HG02840 (cell line): ENCODE results near the gene GALM.
"Not testable (repeated sequence)": the region's sequence is repeated elsewhere in the genome, so short reads cannot be mapped to it uniquely, and the experiment has no call there.

Source experiments
- ATAC-seq: cut with Tn5 transposase; IDR thresholded peaks from one replicate; pipeline ENCODE4 v1.9.1; 2021; ENCODE audit warnings: mild to moderate bottlenecking, moderate library complexity, moderate number of reproducible peaks; ENCODE audit not compliant: unreplicated experiment, low FRiP score

The GALM gene

DNA sequence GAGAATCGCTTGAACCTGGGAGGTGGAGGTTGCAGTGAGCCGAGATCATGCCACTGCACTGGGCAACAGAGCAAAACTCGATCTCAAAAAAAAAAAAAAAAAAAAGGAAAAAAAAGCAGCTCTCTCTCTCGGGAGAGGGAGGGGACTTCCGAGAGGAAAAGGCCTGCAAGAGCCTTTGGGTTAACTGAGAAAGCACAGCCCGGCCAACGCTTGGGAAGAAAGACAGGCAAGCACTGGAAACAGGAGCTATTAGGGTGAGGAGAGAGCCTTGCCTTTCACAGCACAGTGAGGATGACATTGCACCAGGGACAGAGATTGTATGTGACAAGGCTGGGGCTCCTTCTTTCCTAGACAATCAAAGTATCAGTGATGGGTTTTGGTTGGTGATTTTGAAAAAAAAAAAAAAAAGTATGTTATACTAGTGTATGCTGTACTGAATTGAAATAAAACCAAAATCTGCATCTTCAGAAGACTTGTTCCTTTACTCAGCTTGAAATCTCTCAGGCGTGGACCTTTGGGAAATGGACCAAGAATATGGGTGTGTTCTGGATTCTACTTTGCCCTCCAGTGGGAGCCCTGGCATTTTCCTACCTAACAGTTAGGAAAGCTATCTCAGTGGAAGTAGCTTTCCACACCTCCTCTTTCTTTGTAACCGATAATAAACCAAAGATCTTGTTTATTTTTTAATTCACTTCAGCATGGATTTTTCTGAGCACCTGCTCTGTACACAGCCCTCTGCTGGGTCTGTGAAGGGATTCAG lies 68.6 kb downstream of the GALM start:
- no peak for ATAC-seq

DNA sequence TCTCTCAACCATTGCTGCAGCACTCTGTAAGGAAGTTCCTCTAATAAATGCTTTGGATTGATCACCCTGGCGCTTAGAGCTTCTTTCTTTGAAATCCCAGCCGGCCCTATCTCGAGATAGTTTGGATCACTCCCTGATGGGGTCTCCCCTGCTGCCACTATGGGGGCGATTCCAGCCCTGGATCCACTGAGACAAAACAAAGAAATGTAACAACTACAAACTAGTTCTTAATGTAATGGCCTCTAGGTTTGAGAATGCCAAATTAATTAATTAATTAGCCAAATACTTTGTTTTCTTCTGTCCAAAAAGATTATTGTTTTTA lies 70.0 kb downstream of the GALM start:
- ATAC-seq: no peak

DNA sequence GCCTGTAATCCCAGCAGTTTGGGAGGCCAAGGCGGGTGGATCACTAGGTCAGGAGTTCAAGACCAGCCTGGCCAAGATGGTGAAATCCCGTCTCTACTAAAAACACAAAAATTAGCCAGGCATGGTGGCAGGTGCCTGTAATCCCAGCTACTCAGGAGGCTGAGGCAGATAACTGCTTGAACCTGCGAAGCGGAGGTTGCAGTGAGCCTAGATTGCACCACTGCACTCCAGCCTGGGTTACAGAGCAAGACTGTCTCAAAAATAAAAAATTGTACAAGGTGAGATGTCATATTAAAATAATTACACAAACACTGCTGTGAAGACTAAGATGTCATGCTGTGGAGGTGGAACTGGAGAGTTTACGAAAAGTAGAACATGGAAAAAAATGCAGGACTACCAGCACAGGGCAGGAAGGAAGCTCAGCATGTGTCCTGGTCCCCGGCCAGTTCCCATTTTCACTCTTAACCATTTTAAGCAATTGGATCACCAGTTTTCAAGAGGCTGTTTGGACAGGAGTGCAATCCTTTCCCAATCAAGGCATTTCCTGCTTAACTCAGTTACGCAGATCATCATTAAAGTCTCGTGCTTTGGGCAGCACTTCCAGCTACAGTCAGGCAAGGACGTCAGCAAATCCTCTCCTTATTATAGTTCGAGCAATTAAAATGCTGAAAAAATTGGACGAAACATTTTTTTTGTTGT lies 71.2 kb downstream of the GALM start:
- not testable (repeated sequence) for ATAC-seq

DNA sequence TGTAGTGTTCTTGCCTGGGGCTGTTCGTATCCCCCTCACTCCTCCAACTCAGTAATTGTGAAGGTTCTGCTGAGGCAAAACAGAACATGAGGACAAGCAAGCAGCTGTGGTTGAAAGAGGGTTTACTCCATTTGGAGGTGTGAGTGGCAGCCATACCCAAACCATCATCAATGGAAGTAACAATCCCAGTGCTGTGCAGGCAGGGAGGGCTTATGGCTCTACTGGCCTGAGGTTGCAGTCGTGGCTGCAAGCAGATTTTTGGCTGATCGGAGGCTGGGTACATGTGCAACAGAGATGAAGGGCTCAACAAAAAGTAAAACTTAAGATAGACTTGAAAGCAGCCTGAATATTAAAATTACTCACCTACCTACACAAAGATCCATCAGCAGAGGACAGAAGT lies 72.0 kb downstream of the GALM start:
- no peak for ATAC-seq

DNA sequence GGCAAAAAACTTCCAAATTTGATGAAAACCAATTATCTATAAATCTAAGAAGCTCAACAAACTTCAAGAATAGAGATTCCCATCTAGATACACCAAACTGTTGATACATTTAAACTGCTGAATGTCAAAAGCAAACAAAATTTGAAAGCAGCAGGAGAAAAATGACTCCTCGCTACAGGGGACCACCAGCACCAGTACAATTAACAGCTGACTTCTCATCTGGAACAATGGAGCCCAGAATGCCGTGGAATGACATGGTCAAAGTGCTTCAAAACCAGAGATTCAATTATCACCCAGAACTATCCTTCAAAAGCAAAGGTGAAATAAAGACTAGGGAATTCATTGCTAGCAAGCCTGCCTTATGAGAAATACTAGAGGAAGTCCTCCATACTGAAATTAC lies 73.6 kb downstream of the GALM start:
- ATAC-seq: no peak

DNA sequence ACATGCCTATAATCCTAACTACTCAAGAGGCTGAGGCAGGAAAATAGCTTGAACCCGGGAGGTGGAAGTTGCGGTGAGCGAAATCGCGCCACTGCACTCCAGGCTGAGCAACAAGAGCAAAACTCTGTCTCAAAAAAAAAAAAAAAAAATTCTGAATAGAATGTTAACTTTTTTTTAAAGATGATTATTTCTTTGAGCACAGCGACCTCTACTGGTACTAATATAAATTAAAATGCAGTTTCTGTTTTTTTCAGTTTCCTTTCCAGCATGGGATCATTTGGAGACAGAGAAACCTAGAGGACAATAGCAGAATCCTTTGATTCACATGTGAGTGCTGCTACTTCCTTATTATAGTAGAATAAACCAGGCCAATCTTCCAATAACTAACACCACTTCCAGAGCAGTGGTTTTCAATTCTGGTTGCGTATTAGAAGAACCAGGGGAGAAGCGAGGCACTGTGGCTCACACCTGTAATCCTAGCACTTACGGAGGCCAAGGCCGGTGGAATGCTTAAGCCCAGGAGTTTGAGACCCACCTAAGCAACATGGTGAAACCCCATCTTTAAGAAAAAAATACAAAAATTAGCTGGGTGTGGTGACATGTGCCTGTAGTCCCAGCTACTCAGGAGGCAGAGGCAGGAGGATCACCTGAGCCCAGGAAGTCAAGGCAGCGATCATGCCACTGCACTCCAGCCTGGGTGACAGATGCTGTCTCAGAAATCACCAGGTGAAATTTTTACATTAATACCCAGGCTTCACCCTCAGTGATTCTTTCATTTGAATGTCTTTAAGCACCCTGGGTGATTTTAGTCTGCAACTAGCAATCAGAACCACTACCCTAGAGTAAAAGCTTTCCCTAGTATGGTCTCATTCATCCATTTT lies 75.2 kb downstream of the GALM start:
- no peak for ATAC-seq

DNA sequence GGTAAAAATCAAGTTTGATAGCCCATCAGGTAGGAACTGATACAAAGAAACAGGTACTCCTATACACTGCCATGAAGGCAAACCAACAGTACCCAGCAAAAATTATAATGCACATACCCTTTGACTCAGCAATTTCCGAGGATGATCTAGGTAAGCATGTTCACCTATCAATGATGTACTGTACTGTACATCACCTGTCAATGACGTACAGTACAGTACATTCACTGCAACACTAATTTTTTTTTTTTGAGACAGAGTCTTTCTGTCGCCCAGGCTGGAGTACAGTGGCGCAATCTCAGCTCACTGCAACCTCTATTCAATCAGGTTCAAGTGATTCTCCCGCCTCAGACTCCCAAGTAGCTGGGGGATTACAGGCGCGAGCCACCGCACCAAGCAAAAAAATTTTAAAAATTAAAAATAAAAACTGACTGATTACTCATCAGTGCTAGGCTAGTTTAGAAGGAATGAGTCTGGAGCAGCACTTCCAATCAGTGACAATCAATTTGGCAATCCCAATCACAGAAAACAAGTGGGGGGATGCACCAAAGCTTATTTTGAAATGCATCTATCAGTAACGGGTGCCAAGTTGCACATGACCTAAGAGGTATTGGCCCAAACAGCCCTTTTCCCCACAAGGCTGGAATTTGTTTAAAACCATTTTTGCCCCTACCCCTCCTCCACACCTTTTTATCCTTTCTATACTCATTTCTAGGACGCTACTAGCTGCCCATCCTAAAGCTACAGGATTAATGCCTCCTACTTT lies 77.1 kb downstream of the GALM start:
- ATAC-seq: no peak

DNA sequence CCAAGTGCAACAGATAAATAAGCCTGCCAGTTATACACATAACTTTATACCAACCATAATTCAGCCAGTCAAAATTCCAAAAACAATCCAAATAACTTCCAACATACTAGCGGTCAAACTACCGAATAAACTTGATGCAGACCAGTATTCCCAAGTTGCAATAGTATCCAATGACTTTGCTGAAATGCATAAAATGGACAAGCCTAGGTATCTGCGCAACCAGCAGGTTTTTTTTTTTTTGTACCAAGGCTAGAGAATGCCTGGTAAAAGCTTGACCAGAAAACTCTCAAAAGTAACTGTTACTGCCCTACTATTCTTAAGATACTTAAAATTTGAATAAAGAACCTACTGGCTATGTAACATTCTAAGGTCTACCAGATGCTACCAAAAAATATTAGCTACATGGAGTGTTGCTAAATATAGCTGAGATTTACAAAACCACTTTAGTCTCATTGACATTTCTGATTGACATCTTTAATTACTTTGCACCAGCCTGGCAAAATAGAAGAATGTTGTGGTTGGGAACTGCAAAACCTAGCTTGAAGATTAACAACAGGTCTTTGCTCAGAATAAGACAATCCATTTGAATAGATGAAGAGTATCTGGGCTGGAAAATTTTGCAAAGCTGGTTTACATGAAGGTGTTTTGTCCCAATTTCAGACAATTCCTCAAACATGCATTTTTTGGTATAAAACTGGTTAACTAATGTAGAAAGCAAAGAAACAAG lies 77.9 kb downstream of the GALM start:
- ATAC-seq: no peak

- ATAC-seq: no peak
Observed at GRCh38 chr2:38744399-38744780, 78.5 kb downstream of the GALM start.

DNA sequence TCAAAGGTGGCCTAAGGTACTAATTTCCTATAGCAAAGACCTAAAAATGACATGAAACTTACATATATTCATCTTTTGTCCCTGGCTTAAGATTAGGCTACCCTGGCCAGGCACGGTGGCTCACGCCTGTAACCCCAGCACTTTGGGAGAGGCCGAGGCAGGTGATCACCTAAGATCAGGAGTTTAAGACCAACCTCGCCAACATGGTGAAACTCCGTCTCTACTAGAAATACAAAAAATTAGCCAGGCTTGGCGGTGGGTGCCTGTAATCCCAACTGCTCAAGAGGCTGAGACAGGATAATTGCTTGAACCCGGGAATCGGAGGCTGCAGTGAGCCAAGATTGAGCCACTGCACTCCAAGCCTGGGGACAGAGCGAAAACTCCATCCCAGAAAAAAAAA lies 79.4 kb downstream of the GALM start:
- ATAC-seq: no peak

GRCh38 chr2:38747007-38747424 lies 81.1 kb downstream of the GALM start:
- ATAC-seq: no peak

GRCh38 chr2:38747819-38748218 lies 81.9 kb downstream of the GALM start:
- no peak for ATAC-seq

- no peak for ATAC-seq
Observed at GRCh38 chr2:38748391-38748790, 82.5 kb downstream of the GALM start.

DNA sequence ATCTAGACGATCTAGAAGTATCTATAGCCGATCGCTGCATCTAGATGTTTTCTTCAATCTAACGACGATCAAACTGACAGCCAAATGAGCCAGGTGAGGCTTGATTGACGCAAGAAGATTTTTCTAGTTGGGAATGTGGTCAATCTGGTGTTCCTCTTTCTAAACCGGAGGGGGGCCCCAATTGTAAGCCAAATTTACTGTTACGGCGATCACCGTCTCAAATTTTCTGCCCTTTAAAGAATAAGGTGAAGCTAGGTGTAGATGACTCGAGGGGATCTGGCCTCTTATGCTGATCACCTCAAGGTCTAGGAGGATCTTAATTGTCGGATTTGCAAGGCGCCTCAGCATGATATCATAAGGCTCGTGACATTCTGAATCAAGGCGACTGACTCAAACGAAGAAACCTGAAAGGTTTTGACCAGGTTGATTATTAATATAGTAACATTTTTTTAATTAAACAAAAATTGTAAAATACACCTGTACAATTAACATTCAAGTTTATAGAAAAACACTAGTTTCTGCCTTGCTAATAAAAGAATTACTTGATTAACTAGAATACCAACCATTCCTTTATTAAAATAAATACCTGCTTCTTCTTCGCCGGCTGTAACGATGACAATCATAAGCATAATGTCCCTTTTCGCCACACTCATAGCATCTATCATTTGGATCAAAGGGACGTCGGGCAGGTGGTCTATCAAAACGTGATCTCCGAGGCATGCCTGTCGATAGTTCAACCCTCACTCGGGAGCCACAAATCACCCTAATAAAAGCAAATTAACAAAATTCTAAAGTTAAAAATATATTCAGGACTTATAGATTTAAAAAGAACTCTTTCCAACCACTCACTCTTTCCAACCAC lies 83.3 kb downstream of the GALM start:
- no peak for ATAC-seq

DNA sequence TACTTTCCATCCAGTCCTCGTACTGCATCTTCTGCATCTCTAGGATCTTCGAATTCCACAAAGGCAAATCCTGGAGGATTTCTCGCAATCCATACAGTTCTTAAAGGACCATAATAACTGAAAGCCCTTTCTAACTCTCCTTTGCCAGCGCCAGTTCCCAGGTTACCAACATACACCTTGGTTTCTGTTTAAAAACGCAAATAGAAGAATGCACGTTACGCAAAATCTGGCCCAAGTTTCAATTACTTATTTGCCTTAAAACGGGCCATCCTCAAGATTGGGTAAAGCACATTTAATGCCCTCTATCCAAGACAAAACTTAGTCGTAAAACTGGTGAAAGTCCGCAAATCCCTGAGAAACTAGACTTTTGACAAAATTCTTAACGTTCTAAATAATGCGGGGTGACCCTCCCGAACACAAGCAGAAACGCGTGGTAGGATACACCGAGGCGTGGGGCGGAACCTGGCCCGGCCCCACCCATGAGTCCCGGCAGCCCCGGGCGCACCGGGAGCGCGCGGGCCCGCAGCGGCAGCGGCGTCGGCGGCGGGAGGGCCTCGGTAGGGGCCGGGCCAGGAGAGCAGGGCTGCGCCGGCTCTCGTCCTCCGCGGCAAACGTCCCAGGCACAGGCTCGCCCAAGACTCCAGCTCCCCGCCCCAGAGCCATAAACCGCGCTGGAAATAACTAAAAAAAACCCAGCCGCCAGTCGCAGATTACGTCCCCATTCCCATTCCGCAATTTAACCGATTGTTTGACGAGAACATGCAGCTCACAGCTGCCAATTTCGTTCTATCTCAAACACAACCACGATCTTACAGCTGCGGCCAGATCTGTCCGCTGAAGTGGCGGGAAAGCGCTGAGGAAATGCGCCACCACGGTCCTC lies 84.3 kb downstream of the GALM start:
- peak; percentile 23 for ATAC-seq

DNA sequence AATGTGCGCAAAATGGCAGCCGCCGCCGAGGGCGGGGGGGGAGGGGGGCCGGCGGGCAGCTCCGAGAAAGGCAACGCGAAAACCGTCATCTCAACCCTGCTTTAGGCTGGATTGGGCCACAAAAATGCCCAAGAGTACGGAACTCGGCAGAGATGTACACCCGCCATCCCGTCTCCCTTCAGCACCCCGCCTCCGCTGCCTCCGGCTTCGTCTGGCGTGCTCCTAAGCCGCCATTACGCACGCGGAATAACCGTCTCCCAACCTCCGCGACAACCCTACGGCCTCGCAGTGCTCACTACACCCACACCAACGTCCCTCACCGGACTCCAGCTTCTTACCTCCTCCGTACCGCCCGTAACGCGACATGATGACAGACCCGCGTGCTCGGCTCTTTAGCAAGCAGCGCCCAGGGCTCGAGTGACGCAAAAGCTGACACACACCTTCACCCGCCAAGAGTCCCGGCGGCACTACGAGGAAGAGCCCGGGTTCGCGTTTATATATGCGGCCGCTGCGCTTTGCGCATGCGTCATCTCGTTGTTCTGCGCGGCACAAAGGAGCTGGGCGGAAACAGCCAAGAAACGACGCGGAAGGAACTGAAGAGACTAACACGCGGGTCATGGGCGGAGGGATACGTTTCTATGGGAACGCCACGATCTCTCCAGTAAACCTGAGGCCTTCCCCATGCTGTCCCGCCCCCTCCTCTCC lies 85.1 kb downstream of the GALM start, which contains the start of gene SRSF7:
SRSF7 (minus strand) TSS at position 471 of the 705 bp plus-strand sequence; CDS start at position 366, 105 bp downstream.
- peak; percentile 79 for ATAC-seq
